KG1 (cell line): ENCODE measurements around the gene CPZ.

Source experiments
- DNase-seq: peaks from one replicate; lab custom pipeline; 2025; lab: John Stamatoyannopoulos, UW

Gene CPZ

GRCh38 chr4:8595237-8596087 lies 2.9 kb downstream of the CPZ start:
- no peak for DNase-seq

GRCh38 chr4:8596891-8597290 lies 4.3 kb downstream of the CPZ start:
- DNase-seq = no peak

- DNase-seq = no peak
Measured at GRCh38 chr4:8597319-8597718, 4.8 kb downstream of the CPZ start.

GRCh38 chr4:8597791-8598190 lies 5.2 kb downstream of the CPZ start:
- DNase-seq = no peak

GRCh38 chr4:8598391-8599090 lies 6.0 kb downstream of the CPZ start:
- no peak for DNase-seq

GRCh38 chr4:8599091-8599460 lies 6.5 kb downstream of the CPZ start:
- no peak for DNase-seq

GRCh38 chr4:8599657-8600056 lies 7.1 kb downstream of the CPZ start:
- no peak for DNase-seq

GRCh38 chr4:8600266-8600665 lies 7.7 kb downstream of the CPZ start:
- DNase-seq = no peak

GRCh38 chr4:8600686-8601085 lies 8.1 kb downstream of the CPZ start:
- DNase-seq = no peak

GRCh38 chr4:8601086-8601485 lies 8.5 kb downstream of the CPZ start:
- DNase-seq = no peak

GRCh38 chr4:8601556-8601955 lies 9.0 kb downstream of the CPZ start:
- no peak for DNase-seq

GRCh38 chr4:8602686-8603430 lies 10.3 kb downstream of the CPZ start:
- DNase-seq = no peak

- no peak for DNase-seq
Measured at GRCh38 chr4:8603931-8604330, 11.4 kb downstream of the CPZ start.

- DNase-seq = no peak
Measured at GRCh38 chr4:8605289-8605688, 12.7 kb downstream of the CPZ start.

- no peak for DNase-seq
Measured at GRCh38 chr4:8606476-8606875, 13.9 kb downstream of the CPZ start.

- DNase-seq = no peak
Measured at GRCh38 chr4:8606966-8607365, 14.4 kb downstream of the CPZ start.

- DNase-seq = no peak
Measured at GRCh38 chr4:8607603-8608481, 15.3 kb downstream of the CPZ start.

- DNase-seq = no peak
Measured at GRCh38 chr4:8608714-8609391, 16.3 kb downstream of the CPZ start.

GRCh38 chr4:8609406-8609805 lies 16.8 kb downstream of the CPZ start:
- DNase-seq = no peak

- DNase-seq = no peak
Measured at GRCh38 chr4:8609824-8610350, 17.3 kb downstream of the CPZ start.
